Cardiac fibroblast (primary cell): ENCODE data around the gene MAN2B2.

ENCODE experiments used
- DNase-seq, 2 donors: peaks; one replicate each; pipeline versions ENCODE4 v3.0.0 to v3.0.0-alpha.2; 2010; ENCODE audit warnings: low read depth in 2 of 2
- H3K4me3 ChIP-seq, 2 donors: replicated peaks in 1 of 2; 1 replicate in 1 of 2; 2 replicates in 1 of 2; pipeline ENCODE4 v1.5.1; 2011; ENCODE audit warnings: low read depth in 2 of 2, low read length in 2 of 2, mild to moderate bottlenecking in 2 of 2, moderate library complexity in 1 of 2
- TF ChIP-seq, protein P1 (sequence below): IDR thresholded peaks from one replicate; pipeline ENCODE4 v1.5.1; 2011; ENCODE audit warnings: low read depth, mild to moderate bottlenecking, low read length, inconsistent platforms

The MAN2B2 gene

DNA sequence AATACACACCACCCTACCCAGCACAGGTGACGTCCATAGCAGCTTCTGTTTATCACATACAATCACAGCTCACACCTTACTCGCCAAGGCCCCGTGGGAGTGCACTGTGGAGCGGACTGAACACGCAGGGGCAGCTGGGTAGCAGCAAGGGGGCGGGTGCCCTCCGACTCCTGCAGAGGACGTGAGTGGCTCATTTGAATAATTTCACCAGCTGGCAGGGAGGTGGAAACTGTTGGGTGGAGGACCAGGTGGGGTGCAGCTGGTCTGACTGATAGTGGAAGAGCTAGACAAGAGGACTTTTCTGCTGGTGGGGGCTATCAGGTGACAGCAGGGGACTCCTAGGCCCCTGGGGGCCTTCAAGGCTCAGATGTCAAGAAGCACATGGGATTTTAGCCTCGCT is 16.3 kb downstream of the MAN2B2 start:
- TF ChIP-seq, protein P1, sequence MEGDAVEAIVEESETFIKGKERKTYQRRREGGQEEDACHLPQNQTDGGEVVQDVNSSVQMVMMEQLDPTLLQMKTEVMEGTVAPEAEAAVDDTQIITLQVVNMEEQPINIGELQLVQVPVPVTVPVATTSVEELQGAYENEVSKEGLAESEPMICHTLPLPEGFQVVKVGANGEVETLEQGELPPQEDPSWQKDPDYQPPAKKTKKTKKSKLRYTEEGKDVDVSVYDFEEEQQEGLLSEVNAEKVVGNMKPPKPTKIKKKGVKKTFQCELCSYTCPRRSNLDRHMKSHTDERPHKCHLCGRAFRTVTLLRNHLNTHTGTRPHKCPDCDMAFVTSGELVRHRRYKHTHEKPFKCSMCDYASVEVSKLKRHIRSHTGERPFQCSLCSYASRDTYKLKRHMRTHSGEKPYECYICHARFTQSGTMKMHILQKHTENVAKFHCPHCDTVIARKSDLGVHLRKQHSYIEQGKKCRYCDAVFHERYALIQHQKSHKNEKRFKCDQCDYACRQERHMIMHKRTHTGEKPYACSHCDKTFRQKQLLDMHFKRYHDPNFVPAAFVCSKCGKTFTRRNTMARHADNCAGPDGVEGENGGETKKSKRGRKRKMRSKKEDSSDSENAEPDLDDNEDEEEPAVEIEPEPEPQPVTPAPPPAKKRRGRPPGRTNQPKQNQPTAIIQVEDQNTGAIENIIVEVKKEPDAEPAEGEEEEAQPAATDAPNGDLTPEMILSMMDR, result no peak
- DNase-seq, result no peak
- H3K4me3 ChIP-seq, result no peak overlapping the region

DNA sequence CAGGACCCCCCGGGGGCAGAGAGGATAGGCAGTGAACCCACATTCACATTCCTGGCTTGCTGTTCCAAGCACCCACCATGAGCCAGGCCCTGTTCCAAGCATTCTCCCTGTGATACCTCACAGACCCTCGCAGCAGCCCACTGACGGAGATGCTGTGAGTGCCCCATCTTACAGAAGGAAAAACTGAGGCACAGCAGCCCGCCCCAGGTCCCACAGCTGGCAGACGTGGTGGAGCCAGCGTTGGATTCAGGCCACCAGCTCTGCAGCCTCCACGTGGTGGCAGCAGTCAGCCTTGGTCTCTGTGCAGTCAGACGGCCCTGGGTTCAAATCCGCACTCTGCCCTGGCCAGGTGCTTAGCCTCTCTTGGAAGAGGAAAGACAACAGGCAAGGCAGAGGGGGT is 16.8 kb downstream of the MAN2B2 start:
- H3K4me3 ChIP-seq, result no peak overlapping the region
- TF ChIP-seq, protein P1, result no peak
- no peak for DNase-seq

DNA sequence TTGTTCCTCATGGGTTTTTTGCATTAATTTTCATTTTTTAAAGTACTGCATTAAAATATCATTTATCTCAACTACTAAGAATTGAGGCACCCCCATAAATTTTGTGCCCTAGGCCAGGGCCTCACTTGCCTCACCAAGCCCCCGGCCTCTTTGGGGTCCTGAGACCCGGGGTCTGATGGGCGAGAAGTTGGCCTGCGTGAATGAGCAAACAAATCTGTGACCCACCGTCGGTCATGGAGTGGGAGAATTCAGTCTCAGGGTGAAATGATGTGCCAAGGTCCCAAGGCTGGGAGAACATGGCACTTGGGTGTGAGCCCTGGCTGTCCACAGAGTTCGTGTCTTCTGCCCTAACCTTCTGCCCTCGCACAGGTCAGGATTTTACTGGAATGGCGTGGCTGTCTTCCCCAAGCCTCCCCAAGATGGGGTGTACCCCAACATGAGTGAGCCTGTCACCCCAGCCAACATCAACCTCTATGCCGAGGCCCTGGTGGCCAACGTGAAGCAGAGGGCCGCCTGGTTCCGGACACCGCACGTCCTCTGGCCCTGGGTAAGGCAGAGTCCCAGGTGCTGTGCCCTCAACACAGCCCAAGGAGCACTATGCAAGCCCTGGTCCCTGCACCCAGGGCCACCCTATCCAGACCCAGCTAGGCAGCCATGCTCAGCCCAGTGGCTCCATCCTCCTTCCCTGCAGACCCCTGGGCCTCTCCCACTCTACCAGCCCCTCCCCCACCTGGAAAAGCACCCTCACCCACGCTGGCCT is 18.0 kb downstream of the MAN2B2 start:
- H3K4me3 ChIP-seq, result no peak overlapping the region
- TF ChIP-seq, protein P1, result no peak
- no peak for DNase-seq

DNA sequence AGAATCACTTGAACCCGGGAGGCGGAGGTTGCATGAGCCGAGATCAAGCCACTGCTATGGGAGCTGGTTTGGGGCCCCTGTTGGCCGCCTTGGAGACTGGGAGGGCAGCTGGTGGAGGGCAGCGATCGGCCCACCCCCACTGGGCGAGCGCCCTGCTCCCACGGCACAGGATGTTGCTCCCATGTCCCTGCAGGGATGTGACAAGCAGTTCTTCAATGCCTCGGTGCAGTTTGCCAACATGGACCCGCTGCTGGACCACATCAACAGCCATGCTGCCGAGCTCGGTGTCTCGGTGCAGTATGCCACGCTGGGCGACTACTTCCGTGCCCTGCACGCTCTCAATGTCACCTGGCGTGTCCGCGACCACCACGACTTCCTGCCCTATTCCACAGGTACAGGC is 19.4 kb downstream of the MAN2B2 start:
- DNase-seq, result no peak
- H3K4me3 ChIP-seq, result no peak overlapping the region
- TF ChIP-seq, protein P1, result no peak

DNA sequence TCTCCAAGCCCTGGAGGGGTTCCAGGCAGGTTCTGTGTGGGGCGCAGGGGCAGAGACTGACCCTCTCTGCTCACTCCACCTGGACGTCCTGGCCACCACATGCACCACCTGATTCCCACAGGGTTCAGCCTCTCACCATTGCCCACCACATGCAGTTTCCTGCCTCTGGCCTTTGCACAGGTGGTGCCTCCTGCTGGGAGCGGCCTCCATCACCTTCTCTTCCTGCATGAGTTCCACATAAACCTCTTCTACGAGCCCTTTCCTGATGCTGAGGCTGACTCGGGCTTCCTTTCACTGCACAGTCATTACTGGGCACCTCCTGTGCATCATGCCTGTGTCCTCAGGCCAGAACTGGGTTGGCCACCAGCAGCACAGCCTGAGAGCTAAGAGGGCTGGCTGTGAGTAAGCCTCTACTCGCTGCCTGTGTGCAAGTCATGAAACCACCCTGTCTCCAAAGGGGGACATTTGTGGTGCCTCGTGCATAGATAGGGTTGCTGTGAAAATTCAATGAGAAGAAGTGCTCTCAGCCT is 19.9 kb downstream of the MAN2B2 start:
- peak in 1 of 2 donors; percentile 4 for DNase-seq
- TF ChIP-seq, protein P1, result no peak
- no peak overlapping the region for H3K4me3 ChIP-seq

DNA sequence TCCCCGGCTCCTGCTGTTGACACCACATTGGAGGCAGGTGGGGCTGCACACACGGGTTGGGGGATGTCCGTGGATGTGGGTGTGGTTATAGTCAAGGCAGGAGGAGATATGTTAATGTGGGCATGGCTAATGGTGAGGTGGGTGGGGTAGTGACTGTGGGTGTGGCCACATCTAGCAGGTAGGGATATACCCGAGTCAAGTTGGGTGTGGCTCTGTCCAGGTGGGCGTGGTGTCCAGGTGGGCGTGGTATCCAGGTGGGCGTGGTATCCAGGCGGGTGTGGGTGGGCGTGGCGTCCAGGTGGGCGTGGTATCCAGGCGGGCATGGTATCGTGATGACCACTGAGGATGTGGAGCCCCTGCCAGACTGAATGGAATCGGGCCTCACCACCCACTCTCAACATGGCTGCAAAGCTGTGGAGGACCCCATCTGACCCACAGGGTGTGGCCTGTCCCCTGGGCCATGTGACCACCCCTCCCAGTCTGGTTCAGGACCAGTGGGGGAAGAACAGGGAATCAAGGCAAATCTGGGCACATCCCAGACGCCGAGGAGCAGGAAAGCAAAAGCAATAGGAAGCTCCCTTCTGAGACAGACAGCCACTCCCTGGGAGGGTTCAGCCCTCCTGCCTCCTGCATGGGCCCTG is 21.0 kb downstream of the MAN2B2 start:
- TF ChIP-seq, protein P1, result no peak
- no peak for DNase-seq
- no peak overlapping the region for H3K4me3 ChIP-seq
